ENCODE data around the gene PROCA1.

The PROCA1 gene

GRCh38 chr17:28706471-28707338 lies 5.0 kb downstream of the PROCA1 start:
- DNase-seq = no peak

- DNase-seq = no peak
Measured at GRCh38 chr17:28705728-28706334, 5.9 kb downstream of the PROCA1 start.

GRCh38 chr17:28705074-28705659 lies 6.5 kb downstream of the PROCA1 start:
- DNase-seq = no peak

- DNase-seq = no peak
Measured at GRCh38 chr17:28704219-28704858, 7.3 kb downstream of the PROCA1 start.

- DNase-seq = no peak
Measured at GRCh38 chr17:28703552-28704218, 8.0 kb downstream of the PROCA1 start.

- no peak for DNase-seq
Measured at GRCh38 chr17:28702752-28703150, 8.9 kb downstream of the PROCA1 start.

- no peak for DNase-seq
Measured at GRCh38 chr17:28702026-28702751, 9.5 kb downstream of the PROCA1 start.

GRCh38 chr17:28700830-28701492 lies 10.7 kb downstream of the PROCA1 start:
- no peak for DNase-seq

GRCh38 chr17:28700278-28700677 lies 11.4 kb downstream of the PROCA1 start:
- no peak for DNase-seq

- DNase-seq = no peak
Measured at GRCh38 chr17:28698253-28698941, 13.3 kb downstream of the PROCA1 start.

GRCh38 chr17:28693869-28694268 lies 17.8 kb downstream of the PROCA1 start:
- DNase-seq = no peak

- no peak for DNase-seq
Measured at GRCh38 chr17:28689011-28689410, 22.7 kb downstream of the PROCA1 start.

GRCh38 chr17:28688481-28688880 lies 23.2 kb downstream of the PROCA1 start:
- DNase-seq = no peak

- no peak for DNase-seq
Measured at GRCh38 chr17:28686296-28686695, 25.4 kb downstream of the PROCA1 start.

- DNase-seq = no peak
Measured at GRCh38 chr17:28685366-28685765, 26.3 kb downstream of the PROCA1 start.

GRCh38 chr17:28684963-28685362 lies 26.7 kb downstream of the PROCA1 start:
- DNase-seq = peak; percentile 35

GRCh38 chr17:28682655-28683054 lies 29.0 kb downstream of the PROCA1 start:
- DNase-seq = no peak

- no peak for DNase-seq
Measured at GRCh38 chr17:28675980-28676379, 35.7 kb downstream of the PROCA1 start.

GRCh38 chr17:28675490-28675889 lies 36.2 kb downstream of the PROCA1 start:
- no peak for DNase-seq

- no peak for DNase-seq
Measured at GRCh38 chr17:28669918-28670317, 41.8 kb downstream of the PROCA1 start.

- DNase-seq = no peak
Measured at GRCh38 chr17:28667870-28668269, 43.8 kb downstream of the PROCA1 start.

Data from hematopoietic multipotent progenitor cell treated with erythropoietin and hydrocortisone succinate and interleukin-3 and kit ligand, for 8 days (in vitro differentiated cells).